Mucosa of rectum (tissue), 2 donors: ENCODE measurements around the gene GALNT9.

Experiments
- H3K27ac ChIP-seq, 2 donors: one replicate each; pipeline ENCODE4 v1.7.0; 2013; ENCODE audit warnings: inconsistent platforms in 2 of 2, low read depth in 2 of 2, low read length in 2 of 2
- H3K27me3 ChIP-seq, 2 donors: one replicate each; pipeline ENCODE4 v1.7.0; 2013; ENCODE audit warnings: low read length in 2 of 2; ENCODE audit not compliant: control insufficient read depth in 2 of 2, insufficient read depth in 2 of 2
- H3K36me3 ChIP-seq, 2 donors: one replicate each; pipeline ENCODE4 v1.7.0; 2013; ENCODE audit warnings: low read length in 2 of 2; ENCODE audit not compliant: control insufficient read depth in 2 of 2, insufficient read depth in 2 of 2
- H3K4me1 ChIP-seq, 2 donors: one replicate each; pipeline ENCODE4 v1.7.0; 2013; ENCODE audit warnings: low read length in 2 of 2, mild to moderate bottlenecking in 1 of 2; ENCODE audit not compliant: control insufficient read depth in 2 of 2, insufficient read depth in 2 of 2
- H3K4me3 ChIP-seq, 2 donors: one replicate each; pipeline ENCODE4 v1.7.0; 2013; ENCODE audit warnings: low read length in 2 of 2
- H3K9ac ChIP-seq, 2 donors: one replicate each; pipeline ENCODE4 v1.7.0; 2013; ENCODE audit warnings: low read length in 2 of 2, low read depth in 1 of 2, mild to moderate bottlenecking in 1 of 2
- H3K9me3 ChIP-seq, 2 donors: one replicate each; pipeline ENCODE4 v1.7.0; 2013; ENCODE audit warnings: low read length in 2 of 2; ENCODE audit not compliant: control insufficient read depth in 2 of 2
- donor health status: healthy.
- donor health status: Normal muscosa, but diverticular disease.

GALNT9 gene

DNA sequence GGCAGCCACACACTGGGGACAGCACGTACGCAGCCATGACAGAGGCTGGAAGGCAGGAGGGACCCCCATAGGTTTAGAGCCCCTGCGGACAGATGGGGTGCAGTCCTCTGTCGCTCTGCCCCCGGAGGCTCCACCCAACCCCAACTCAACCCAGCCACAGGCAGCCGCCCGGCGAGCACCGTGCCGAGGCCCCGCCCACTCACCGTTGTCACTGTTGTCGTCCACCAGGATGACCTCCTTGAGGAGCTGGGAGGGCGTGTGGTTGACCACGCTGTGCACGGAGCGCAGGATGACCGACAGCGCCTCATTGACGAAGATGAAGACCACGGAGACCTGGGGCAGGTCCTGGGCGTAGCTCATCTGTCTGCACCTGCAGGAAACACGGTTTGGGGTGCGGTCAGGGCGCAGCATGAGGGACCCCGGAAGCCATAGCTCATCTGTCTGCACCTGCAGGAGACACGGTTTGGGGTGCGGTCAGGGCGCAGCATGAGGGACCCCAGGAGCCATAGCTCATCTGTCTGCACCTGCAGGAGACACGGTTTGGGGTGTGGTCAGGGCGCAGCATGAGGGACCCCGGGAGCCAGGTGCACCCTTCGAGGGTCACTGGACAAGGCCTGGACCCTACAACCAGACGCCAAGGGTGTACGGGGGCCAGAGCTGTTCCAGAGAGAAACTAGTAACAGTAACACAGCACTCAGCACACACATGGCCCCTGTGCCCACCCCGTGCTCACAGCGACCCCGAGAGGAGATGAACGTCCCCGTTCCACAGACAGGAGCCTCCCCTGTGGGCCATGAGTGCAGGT, 66.9 kb downstream of the GALNT9 start:
- Histone ChIP-seq H3K9me3 (no peaks in the 10 kb centered on the region), H3K4me1 (no peaks in the 10 kb centered on the region), H3K27ac (no peak overlapping the region), H3K9ac (no peak overlapping the region), H3K27me3 (no peaks in the 10 kb centered on the region), H3K36me3 (no peaks in the 10 kb centered on the region), H3K4me3 (no peak overlapping the region)

DNA sequence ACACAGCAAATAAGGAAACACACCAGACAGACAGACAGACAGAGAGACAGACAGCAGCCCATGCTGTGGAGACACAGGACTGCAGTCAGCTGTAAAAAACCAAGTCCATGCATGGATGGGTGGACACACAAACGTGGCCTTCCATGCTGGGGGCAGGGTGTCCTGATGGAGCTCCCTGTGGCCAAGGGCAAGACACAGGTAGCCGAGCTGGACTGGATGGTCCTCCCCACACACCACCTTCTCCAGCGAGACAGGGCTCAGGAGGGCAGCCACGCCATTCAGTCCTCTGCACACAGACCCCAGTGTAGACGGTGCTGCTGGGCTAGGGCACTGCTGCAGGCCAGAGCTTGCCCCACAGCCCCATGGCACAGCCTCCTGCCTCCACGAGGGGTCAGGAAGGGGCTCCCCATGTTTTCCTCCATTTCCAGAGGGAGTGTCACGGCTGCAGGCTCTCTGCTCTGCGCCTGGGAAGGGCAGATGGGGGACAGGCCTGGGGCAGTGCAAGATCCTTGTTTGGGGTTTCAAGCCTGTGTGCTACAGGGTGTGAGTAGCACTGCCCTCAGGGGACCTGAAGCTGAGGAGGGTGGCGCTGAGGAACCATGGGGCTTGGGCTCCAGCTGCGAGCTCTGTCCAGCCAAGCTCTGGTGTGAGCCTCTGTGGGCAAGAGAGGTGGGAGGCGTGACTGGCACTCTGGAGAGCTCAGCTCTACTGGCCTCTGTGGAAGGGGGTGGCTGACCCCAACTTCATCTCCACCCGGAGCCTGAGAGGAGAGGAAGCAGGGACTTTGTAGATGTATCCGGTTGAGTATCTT, 67.9 kb downstream of the GALNT9 start:
- no peaks in the 10 kb centered on the region for H3K27me3 ChIP-seq
- no peak overlapping the region for H3K9ac ChIP-seq
- H3K36me3 ChIP-seq: no peaks in the 10 kb centered on the region
- H3K9me3 ChIP-seq: no peaks in the 10 kb centered on the region
- H3K27ac ChIP-seq: no peak overlapping the region
- no peaks in the 10 kb centered on the region for H3K4me1 ChIP-seq
- no peak overlapping the region for H3K4me3 ChIP-seq

DNA sequence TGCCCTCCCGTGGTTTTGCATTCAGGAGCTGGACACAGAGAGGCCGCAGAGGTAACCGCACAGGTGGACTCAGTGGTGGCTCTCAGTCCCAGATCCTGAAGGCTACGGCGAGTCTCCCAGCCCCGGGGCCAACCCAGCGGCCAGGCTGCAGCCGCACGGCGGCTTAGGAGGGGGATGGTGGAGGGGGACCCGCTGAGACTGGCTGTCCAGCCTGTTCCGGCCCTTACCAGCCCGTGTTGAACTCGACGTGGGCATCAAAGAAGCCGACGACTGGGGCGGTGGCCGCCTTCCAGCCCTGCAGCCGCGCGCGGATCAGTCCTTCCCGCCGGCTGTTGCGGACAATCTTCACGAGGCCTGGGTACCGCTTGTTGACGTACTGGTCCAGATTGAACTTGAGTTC, 68.7 kb downstream of the GALNT9 start:
- H3K27ac ChIP-seq: no peak overlapping the region

DNA sequence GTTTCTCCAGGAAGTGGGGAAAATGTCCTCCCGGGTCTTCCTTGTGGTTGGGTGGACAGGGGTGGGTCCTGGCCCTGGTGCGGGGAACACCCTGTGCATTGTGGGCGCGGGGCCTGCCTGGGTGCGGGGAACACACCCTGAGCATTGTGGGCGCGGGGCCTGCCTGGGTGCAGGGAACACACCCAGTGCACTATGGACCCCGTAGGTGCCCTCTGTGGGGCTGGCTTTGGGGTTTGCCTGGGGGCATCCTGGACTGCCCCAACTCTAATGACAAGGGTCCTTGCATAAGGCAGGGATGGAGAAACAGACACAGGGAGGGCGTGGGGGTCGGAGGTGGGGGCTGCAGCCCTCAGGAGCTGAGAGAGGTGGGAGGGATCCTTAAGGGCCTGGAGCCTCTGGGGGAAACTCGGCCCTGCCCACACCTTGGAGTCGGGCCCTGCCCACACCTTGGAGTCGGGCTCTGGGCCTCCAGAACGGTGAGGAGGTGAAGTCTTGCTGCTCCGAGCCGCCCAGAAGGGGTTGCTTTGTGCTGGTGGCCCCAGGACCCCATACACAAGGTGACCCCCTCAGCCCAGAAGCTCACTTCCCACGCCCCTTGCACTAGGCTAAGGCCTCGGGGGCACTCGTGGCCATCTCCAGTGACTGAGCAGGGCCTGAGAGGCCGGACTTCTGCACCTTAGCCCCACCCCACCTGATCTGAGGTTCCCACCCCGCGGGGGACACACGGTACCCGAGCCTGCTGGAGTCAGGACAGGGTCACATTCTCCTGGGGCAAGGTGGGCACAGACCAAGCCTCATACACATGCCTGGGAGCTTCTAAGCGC, 69.3 kb downstream of the GALNT9 start:
- no peak overlapping the region for H3K9ac ChIP-seq
- no peak overlapping the region for H3K4me3 ChIP-seq
- H3K27me3 ChIP-seq: no peaks in the 10 kb centered on the region
- H3K4me1 ChIP-seq: no peaks in the 10 kb centered on the region
- H3K36me3 ChIP-seq: no peaks in the 10 kb centered on the region
- no peaks in the 10 kb centered on the region for H3K9me3 ChIP-seq
- H3K27ac ChIP-seq: no peak overlapping the region

More for the DNA sequence above, 68.7 kb downstream of the GALNT9 start:
- Histone ChIP-seq H3K4me1 (no peaks in the 10 kb centered on the region), H3K4me3 (no peak overlapping the region), H3K9me3 (no peaks in the 10 kb centered on the region), H3K36me3 (no peaks in the 10 kb centered on the region), H3K9ac (no peak overlapping the region), H3K27me3 (no peaks in the 10 kb centered on the region)

DNA sequence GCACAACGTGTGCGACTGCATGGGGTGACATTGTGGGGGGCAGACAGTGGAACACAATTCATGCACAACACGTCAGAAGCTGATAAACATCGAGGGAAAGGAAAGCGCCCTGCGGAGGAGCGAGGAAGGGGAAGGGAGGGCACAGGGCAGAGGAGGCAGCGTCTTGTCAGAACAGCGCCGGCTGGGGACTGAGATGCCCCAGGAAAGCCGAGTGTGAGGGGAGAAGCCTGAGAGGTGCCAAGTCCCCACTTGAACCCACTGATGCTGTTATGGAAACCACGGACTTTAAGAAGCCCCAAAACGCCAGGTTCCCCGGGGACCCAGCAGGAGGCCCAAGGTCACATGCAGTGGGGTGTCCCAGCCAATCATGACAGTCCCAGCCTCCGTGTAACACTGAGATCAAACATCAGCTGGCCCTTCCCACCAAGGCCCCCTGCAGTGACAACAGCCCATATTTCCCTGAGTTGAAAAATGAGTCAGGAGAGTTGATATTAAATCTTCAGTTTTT, 70.0 kb downstream of the GALNT9 start:
- Histone ChIP-seq H3K9me3 (no peaks in the 10 kb centered on the region), H3K27me3 (no peaks in the 10 kb centered on the region), H3K36me3 (no peaks in the 10 kb centered on the region), H3K4me3 (no peak overlapping the region), H3K9ac (no peak overlapping the region), H3K4me1 (no peaks in the 10 kb centered on the region), H3K27ac (no peak overlapping the region)

DNA sequence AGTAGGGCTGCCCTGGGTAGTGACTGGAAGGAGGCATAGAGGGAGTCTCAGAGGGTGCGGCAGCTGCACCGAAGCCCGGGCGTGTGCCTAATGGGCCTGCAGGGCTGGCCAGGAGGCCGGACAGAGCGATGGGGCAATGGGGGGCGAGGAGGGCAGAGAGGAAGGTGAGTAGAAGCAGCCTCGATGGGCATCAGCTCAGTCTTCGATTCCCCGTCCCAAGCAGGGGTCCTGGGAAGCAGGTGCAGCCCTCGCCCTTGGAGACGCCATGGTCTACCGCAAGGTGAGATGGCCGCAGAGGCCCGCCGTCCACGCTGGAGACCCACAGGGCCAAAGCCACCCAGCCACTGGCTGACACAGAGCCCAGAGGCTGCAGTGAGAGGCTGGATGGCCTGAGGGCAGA, 70.8 kb downstream of the GALNT9 start:
- Histone ChIP-seq H3K27ac (no peak overlapping the region), H3K36me3 (no peaks in the 10 kb centered on the region), H3K9me3 (no peaks in the 10 kb centered on the region), H3K27me3 (no peaks in the 10 kb centered on the region), H3K4me3 (no peak overlapping the region), H3K9ac (no peak overlapping the region), H3K4me1 (no peaks in the 10 kb centered on the region)

DNA sequence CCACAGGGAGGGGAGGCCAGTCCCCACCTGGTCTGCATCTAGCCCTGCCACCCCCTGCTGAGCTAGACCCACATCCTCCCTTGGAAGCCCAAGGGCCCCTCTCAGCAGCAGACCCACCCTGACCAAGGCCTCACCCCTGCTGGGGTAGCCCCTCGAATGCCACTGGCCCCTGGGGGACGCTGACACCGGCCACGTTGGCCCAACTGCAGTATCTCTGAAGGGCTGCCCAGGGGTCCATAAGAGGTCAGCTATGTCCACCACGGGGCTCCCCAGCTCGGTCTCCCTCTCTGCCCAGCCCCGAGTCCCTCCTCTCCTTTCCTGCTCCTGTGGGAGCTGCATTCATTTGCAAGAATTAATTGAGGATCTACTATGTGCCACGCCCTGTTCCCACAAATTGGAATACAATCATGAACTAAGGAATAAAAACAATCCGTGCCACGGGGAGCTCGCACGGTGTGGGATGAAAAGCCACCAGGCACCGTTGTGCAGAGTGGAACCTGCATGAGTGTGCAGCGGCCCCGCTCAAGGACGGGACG, 71.4 kb downstream of the GALNT9 start:
- Histone ChIP-seq H3K27me3 (no peaks in the 10 kb centered on the region), H3K9me3 (no peaks in the 10 kb centered on the region)

DNA sequence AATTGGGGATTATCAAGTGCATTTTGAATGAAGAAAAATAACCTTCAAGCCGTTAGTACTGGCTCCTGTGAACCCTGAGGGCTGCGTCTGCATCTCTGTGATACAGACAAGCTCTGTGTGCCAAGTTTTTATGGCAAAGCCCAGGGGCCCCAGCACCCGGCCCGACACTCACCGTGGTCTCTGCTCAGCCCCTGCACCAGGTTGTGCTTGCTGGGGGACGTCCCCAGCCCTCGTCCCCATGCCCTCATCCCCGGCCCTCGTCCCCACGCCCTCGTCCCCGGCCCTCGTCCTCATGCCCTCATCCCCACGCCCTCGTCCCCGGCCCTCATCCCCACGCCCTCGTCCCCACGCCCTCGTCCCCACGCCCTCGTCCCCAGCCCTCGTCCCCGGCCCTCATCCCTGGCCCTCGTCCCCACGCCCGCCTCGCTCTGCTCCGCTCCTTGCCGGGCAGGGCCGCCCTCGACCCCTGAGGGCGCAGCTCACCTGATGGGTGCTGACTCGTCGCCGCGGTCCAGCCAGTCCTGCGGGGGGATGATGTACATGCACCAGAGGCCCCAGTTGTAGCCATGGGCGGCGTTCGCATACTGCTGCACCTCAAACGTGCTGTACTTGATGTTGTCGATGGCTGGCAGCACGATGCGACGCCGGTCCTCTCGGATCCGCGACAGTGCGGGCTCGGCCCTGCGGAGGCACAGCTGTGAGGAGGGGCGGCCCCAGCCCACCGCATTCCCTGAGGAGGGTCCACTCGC, 72.0 kb downstream of the GALNT9 start:
- Histone ChIP-seq H3K9me3 (no peaks in the 10 kb centered on the region), H3K27me3 (no peaks in the 10 kb centered on the region), H3K27ac (no peak overlapping the region), H3K36me3 (no peaks in the 10 kb centered on the region), H3K9ac (no peak overlapping the region), H3K4me1 (no peaks in the 10 kb centered on the region), H3K4me3 (no peak overlapping the region)

More for the DNA sequence above, 71.4 kb downstream of the GALNT9 start:
- Histone ChIP-seq H3K4me1 (no peaks in the 10 kb centered on the region), H3K9ac (no peak overlapping the region), H3K27ac (no peak overlapping the region), H3K36me3 (no peaks in the 10 kb centered on the region), H3K4me3 (no peak overlapping the region)

DNA sequence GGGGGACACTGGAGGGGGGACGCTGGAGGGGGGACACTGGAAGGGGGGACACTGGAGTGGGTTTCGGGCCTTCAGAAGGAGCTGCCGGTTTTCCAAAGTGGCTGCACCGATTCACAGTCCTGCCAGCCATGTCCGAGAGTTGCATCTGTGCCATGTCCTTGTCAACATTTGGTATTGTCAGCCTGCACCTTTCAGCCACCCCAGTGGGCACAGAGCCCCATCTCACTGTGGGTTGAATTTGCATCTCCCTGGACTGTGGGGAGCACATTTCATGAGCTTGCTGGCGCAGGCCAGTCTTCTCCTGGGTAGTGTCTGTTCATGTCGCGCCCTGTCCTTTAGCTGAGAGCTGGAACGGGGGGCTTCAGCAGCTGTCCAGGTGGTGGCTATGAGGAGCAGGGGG, 72.7 kb downstream of the GALNT9 start:
- Histone ChIP-seq H3K27ac (no peak overlapping the region), H3K9me3 (no peaks in the 10 kb centered on the region), H3K4me1 (no peaks in the 10 kb centered on the region), H3K27me3 (no peaks in the 10 kb centered on the region), H3K9ac (no peak overlapping the region), H3K4me3 (no peak overlapping the region), H3K36me3 (no peaks in the 10 kb centered on the region)
